ENCODE data around the gene RHOD. TPM values are rescaled to one million over a fixed set of nuclear protein-coding genes. Genes with fewer than 3 reads are reported as not detected.
A peak's percentile ranks its signal among the peaks of the same experiment; 100 is the strongest.

RHOD gene
- total RNA-seq (100 to 1,000 TPM in 1 of 9 donors, 10 to 100 TPM in 8; 17.1 to 149 (median 36.8) TPM), polyA plus RNA-seq (10 to 100 TPM; 79.2 to 86.2 TPM)
- long read RNA-seq, donor 1, transcript RHOD-201 (5 exons, 1,129 nt), result major isoform, 36 of 42 reads
- long read RNA-seq, donor 1, partial matches to known transcripts, result 4 of 42 reads
- long read RNA-seq, donor 1, other reads (novel, unspliced or antisense), result 2 of 42 reads
- long read RNA-seq, donor 2, transcript RHOD-201 (5 exons, 1,129 nt), result major isoform, 136 of 150 reads
- long read RNA-seq, donor 2, partial matches to known transcripts, result 4 of 150 reads
- long read RNA-seq, donor 2, other reads (novel, unspliced or antisense), result 10 of 150 reads
- long read RNA-seq, donor 3, transcript RHOD-201 (5 exons, 1,129 nt), result major isoform, 38 of 45 reads
- long read RNA-seq, donor 3, partial matches to known transcripts, result 2 of 45 reads
- long read RNA-seq, donor 3, other reads (novel, unspliced or antisense), result 4 of 45 reads

- DNase-seq, result peak in 3 of 5 donors; percentile 40 to 65 (median 63)
- no peaks in the 10 kb centered on the region for H3K9me3 ChIP-seq
- peaks cover 0 to 39% (median 24%) of the 10 kb centered on the region in 12 donors for H3K4me1 ChIP-seq
- peak in 1 of 2 donors; percentile 26 for TF ChIP-seq POLR2A (IDR thresholded peaks at IDR 0.05)
- TF ChIP-seq, protein P1, sequence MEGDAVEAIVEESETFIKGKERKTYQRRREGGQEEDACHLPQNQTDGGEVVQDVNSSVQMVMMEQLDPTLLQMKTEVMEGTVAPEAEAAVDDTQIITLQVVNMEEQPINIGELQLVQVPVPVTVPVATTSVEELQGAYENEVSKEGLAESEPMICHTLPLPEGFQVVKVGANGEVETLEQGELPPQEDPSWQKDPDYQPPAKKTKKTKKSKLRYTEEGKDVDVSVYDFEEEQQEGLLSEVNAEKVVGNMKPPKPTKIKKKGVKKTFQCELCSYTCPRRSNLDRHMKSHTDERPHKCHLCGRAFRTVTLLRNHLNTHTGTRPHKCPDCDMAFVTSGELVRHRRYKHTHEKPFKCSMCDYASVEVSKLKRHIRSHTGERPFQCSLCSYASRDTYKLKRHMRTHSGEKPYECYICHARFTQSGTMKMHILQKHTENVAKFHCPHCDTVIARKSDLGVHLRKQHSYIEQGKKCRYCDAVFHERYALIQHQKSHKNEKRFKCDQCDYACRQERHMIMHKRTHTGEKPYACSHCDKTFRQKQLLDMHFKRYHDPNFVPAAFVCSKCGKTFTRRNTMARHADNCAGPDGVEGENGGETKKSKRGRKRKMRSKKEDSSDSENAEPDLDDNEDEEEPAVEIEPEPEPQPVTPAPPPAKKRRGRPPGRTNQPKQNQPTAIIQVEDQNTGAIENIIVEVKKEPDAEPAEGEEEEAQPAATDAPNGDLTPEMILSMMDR (IDR thresholded peaks at IDR 0.05), result no peak
- ATAC-seq, result peak in 3 of 4 donors; percentile 44 to 57 (median 49)
- WGBS, 4 donors, result 4 to 7% (median 5%) methylated on average over 42 to 72 of the region's 72 CpGs
- H3K36me3 ChIP-seq, result no peaks in the 10 kb centered on the region
- peak within 1 kb of the TSS; percentile 56 to 87 (median 78) for H3K27ac ChIP-seq
- intact Hi-C loops (cut with DNase I), result no loop called here
- H3K4me3 ChIP-seq, result peak within 1 kb of the TSS; percentile 37 to 79 (median 60)
- peaks cover 0 to 20% (median 0%) of the 10 kb centered on the region in 9 donors for H3K27me3 ChIP-seq
These were observed at the start of gene RHOD for GRCh38 chr11:67056267-67057204. TSS of gene RHOD (plus strand) at chr11:67056847. CDS start at chr11:67056903, 56 bp downstream.

- ATAC-seq, result no peak
- WGBS, 4 donors, result 85 to 95% (median 89%) methylated on average over 7 of the region's 7 CpGs
- H3K27ac ChIP-seq, result no peak overlapping the region
- H3K4me3 ChIP-seq, result no peak overlapping the region
- intact Hi-C loops (cut with DNase I), result no loop called here
- H3K9me3 ChIP-seq, result no peaks in the 10 kb centered on the region
- TF ChIP-seq POLR2A (IDR thresholded peaks at IDR 0.05), result no peak
- TF ChIP-seq, protein P1 (IDR thresholded peaks at IDR 0.05), result no peak
- no peak for DNase-seq
- no peaks in the 10 kb centered on the region for H3K36me3 ChIP-seq
- no peaks in the 10 kb centered on the region for H3K27me3 ChIP-seq
- H3K4me1 ChIP-seq, result no peaks in the 10 kb centered on the region
These were observed 49.5 kb upstream of the RHOD start for GRCh38 chr11:67007126-67007525.

GRCh38 chr11:67010296-67010905, 46.2 kb upstream of the RHOD start:
- H3K4me1 ChIP-seq, result no peaks in the 10 kb centered on the region
- DNase-seq (no peak), ATAC-seq (no peak)
- TF ChIP-seq, protein P1 (IDR thresholded peaks at IDR 0.05), result no peak
- TF ChIP-seq POLR2A (IDR thresholded peaks at IDR 0.05), result no peak
- intact Hi-C loops (cut with DNase I), result no loop called here
- H3K4me3 ChIP-seq, result no peak overlapping the region
- no peaks in the 10 kb centered on the region for H3K9me3 ChIP-seq
- no peaks in the 10 kb centered on the region for H3K36me3 ChIP-seq
- no peak overlapping the region for H3K27ac ChIP-seq
- no peaks in the 10 kb centered on the region for H3K27me3 ChIP-seq
- WGBS, 4 donors, result 81 to 87% (median 84%) methylated on average over 7 of the region's 7 CpGs
